Measurements from ENCODE around the gene LPCAT1.
"Not testable (repeated sequence)": the region's sequence is repeated elsewhere in the genome, so short reads cannot be mapped to it uniquely, and the experiment has no call there.

The LPCAT1 gene

GRCh38 chr5:1428107-1428506, 95.7 kb downstream of the LPCAT1 start:
- DNase-seq (ENCODE audit: low spot score) = no peak

- DNase-seq (ENCODE audit: low spot score) = no peak
Observed at GRCh38 chr5:1424716-1425115, 99.0 kb downstream of the LPCAT1 start.

- DNase-seq (ENCODE audit: low spot score) = no peak
Observed at GRCh38 chr5:1423901-1424603, 99.7 kb downstream of the LPCAT1 start.

- not testable (repeated sequence) for DNase-seq (ENCODE audit: low spot score)
Observed at GRCh38 chr5:1422522-1422921, 101.2 kb downstream of the LPCAT1 start.

GRCh38 chr5:1421521-1422341, 102.0 kb downstream of the LPCAT1 start:
- no peak for DNase-seq (ENCODE audit: low spot score)

GRCh38 chr5:1420211-1421195, 103.3 kb downstream of the LPCAT1 start:
- DNase-seq (ENCODE audit: low spot score) = no peak

GRCh38 chr5:1419476-1420210, 104.1 kb downstream of the LPCAT1 start:
- no peak for DNase-seq (ENCODE audit: low spot score)

- DNase-seq (ENCODE audit: low spot score) = no peak
Observed at GRCh38 chr5:1418921-1419280, 104.9 kb downstream of the LPCAT1 start.

- DNase-seq (ENCODE audit: low spot score) = no peak
Observed at GRCh38 chr5:1418238-1418920, 105.4 kb downstream of the LPCAT1 start.

- no peak for DNase-seq (ENCODE audit: low spot score)
Observed at GRCh38 chr5:1417586-1418225, 106.1 kb downstream of the LPCAT1 start.

GRCh38 chr5:1416856-1417469, 106.8 kb downstream of the LPCAT1 start:
- DNase-seq (ENCODE audit: low spot score) = no peak

GRCh38 chr5:1415626-1416360, 108.0 kb downstream of the LPCAT1 start:
- DNase-seq (ENCODE audit: low spot score) = no peak

- no peak for DNase-seq (ENCODE audit: low spot score)
Observed at GRCh38 chr5:1415059-1415425, 108.7 kb downstream of the LPCAT1 start.

- DNase-seq (ENCODE audit: low spot score) = no peak
Observed at GRCh38 chr5:1414311-1415058, 109.3 kb downstream of the LPCAT1 start.

- no peak for DNase-seq (ENCODE audit: low spot score)
Observed at GRCh38 chr5:1413611-1414241, 110.0 kb downstream of the LPCAT1 start.

GRCh38 chr5:1413211-1413610, 110.5 kb downstream of the LPCAT1 start:
- DNase-seq (ENCODE audit: low spot score) = no peak

GRCh38 chr5:1412621-1413020, 111.1 kb downstream of the LPCAT1 start:
- no peak for DNase-seq (ENCODE audit: low spot score)

GRCh38 chr5:1412163-1412562, 111.6 kb downstream of the LPCAT1 start:
- no peak for DNase-seq (ENCODE audit: low spot score)

Data from left forelimb (tissue), 1 donor.